ENCODE data around the gene ESF1. TPM values are rescaled to one million over a fixed set of nuclear protein-coding genes. Genes with fewer than 3 reads are reported as not detected.

The ESF1 gene
- total RNA-seq, 1 experiment from 2014 or later, result 28.7 TPM

DNA sequence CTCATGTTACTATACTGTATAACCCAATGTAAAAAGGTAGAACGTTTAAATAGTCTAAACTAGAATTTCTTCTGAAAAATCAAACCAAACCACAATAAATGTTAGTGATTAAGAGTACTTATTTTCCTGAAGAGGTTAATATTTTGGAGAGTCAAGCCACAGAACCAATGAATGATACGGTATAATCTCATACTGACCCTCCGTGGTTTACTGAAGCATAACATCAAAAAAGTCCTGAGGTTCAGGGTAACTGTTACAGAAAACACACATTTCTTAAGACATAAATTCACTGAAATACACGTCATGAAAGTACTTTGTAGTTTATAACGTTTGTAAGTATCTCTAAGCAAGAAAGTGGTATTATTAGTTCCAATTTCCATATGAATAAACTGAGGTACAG lies 28.9 kb downstream of the ESF1 start:
- no peak for DNase-seq (ENCODE audit: low spot score)
- Mint-ChIP-seq H3K9me3 (peaks cover 7% of the 10 kb centered on the region), H3K27ac (no peak overlapping the region), H3K4me3 (no peak overlapping the region), H3K27me3 (ENCODE audit: low read depth) (no peaks in the 10 kb centered on the region), H3K36me3 (peaks cover 32% of the 10 kb centered on the region), H3K4me1 (no peaks in the 10 kb centered on the region)
- ChIA-PET CTCF (no interaction called here), POLR2A (no interaction called here)
- TF ChIP-seq HMGA2 (CRISPR knock-in tag; IDR thresholded peaks at IDR 0.05), result no peak
- TF ChIP-seq, protein P1, sequence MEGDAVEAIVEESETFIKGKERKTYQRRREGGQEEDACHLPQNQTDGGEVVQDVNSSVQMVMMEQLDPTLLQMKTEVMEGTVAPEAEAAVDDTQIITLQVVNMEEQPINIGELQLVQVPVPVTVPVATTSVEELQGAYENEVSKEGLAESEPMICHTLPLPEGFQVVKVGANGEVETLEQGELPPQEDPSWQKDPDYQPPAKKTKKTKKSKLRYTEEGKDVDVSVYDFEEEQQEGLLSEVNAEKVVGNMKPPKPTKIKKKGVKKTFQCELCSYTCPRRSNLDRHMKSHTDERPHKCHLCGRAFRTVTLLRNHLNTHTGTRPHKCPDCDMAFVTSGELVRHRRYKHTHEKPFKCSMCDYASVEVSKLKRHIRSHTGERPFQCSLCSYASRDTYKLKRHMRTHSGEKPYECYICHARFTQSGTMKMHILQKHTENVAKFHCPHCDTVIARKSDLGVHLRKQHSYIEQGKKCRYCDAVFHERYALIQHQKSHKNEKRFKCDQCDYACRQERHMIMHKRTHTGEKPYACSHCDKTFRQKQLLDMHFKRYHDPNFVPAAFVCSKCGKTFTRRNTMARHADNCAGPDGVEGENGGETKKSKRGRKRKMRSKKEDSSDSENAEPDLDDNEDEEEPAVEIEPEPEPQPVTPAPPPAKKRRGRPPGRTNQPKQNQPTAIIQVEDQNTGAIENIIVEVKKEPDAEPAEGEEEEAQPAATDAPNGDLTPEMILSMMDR (IDR thresholded peaks at IDR 0.05), result no peak
- TF ChIP-seq, protein P2, sequence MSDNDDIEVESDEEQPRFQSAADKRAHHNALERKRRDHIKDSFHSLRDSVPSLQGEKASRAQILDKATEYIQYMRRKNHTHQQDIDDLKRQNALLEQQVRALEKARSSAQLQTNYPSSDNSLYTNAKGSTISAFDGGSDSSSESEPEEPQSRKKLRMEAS (CRISPR knock-in tag; IDR thresholded peaks at IDR 0.05), result no peak
- TF ChIP-seq ELF4 (CRISPR knock-in tag; IDR thresholded peaks at IDR 0.05; ENCODE audit: low read depth), result no peak
- no peak for TF ChIP-seq OVOL2 (CRISPR knock-in tag; IDR thresholded peaks at IDR 0.05; ENCODE audit: borderline replicate concordance)
- TF ChIP-seq, protein P3, sequence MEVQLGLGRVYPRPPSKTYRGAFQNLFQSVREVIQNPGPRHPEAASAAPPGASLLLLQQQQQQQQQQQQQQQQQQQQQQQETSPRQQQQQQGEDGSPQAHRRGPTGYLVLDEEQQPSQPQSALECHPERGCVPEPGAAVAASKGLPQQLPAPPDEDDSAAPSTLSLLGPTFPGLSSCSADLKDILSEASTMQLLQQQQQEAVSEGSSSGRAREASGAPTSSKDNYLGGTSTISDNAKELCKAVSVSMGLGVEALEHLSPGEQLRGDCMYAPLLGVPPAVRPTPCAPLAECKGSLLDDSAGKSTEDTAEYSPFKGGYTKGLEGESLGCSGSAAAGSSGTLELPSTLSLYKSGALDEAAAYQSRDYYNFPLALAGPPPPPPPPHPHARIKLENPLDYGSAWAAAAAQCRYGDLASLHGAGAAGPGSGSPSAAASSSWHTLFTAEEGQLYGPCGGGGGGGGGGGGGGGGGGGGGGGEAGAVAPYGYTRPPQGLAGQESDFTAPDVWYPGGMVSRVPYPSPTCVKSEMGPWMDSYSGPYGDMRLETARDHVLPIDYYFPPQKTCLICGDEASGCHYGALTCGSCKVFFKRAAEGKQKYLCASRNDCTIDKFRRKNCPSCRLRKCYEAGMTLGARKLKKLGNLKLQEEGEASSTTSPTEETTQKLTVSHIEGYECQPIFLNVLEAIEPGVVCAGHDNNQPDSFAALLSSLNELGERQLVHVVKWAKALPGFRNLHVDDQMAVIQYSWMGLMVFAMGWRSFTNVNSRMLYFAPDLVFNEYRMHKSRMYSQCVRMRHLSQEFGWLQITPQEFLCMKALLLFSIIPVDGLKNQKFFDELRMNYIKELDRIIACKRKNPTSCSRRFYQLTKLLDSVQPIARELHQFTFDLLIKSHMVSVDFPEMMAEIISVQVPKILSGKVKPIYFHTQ (CRISPR knock-in tag; IDR thresholded peaks at IDR 0.05), result no peak
- TF ChIP-seq MYBL2 (CRISPR knock-in tag; IDR thresholded peaks at IDR 0.05), result no peak
- TF ChIP-seq, protein P4, sequence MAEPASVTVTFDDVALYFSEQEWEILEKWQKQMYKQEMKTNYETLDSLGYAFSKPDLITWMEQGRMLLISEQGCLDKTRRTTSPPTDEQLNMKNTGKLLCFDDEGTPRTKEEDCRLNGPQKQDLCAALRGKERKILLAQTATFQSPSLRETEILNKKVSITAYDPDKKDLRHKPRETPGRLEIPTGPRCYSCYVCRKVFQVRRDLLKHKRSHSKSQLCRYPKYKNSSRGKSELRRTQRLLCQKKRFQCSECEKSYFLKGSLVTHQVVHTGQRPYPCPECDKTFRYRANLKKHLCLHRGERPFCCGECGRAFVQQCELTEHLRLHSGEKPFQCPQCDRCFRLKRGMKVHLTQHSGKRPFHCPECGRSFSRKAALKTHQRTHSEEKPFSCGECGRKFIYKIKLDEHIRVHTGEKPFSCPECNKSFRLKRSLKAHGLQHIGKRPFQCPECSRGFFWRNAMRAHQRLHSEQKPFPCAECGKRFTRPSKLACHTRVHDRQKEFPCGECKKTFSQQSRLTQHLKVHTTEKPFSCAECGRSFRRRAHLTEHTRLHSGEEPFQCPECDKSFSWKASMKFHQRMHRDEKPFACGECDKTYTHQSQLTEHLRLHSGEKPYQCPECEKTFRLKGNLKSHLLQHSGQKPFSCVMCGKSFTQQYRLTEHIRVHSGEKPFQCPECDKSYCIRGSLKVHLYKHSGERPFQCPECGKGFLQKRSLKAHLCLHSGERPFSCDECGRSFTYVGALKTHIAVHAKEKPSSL (CRISPR knock-in tag; conservative IDR thresholded peaks at IDR 0.05), result no peak
- TF ChIP-seq, protein P5, sequence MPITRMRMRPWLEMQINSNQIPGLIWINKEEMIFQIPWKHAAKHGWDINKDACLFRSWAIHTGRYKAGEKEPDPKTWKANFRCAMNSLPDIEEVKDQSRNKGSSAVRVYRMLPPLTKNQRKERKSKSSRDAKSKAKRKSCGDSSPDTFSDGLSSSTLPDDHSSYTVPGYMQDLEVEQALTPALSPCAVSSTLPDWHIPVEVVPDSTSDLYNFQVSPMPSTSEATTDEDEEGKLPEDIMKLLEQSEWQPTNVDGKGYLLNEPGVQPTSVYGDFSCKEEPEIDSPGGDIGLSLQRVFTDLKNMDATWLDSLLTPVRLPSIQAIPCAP (CRISPR knock-in tag; IDR thresholded peaks at IDR 0.05), result no peak
- no peak for ATAC-seq

DNA sequence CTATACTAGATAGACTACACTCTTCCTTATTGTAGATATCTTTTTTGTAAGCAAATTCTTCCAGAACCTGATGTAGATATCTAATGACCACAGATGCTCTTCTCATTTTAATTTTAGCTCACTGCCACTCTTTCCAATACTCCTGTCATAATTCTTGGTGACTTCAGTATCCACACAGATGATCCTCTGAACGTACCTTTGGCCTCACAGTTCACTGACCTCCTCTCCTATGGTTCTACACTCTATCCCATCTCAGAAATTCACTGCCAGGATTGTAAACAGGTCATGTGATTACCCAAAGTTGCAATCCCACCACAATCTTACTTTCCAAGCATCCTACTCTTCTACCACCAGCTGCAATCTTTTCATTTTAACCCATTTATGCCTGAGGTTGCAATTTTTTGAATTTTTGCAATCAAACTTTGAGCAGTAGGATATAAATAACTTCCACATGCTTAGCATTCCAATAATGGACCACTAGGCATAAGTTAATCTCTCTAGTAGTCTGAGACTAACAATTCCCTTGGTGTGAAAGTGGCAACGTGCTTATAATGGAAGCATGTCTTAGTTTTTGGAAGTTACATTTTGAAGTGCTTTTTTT lies 31.2 kb downstream of the ESF1 start:
- Mint-ChIP-seq H3K4me3 (no peak overlapping the region), H3K4me1 (no peaks in the 10 kb centered on the region), H3K9me3 (no peaks in the 10 kb centered on the region), H3K36me3 (peaks cover 22% of the 10 kb centered on the region), H3K27ac (no peak overlapping the region), H3K27me3 (ENCODE audit: low read depth) (no peaks in the 10 kb centered on the region)
- POLR2A ChIA-PET, result interaction anchor here (0.6 kb wide), 1 partner anchor 31 kb away, joined by 3 read pairs; the partner anchor contains the start of gene ESF1
- ATAC-seq, result no peak
- no peak for DNase-seq (ENCODE audit: low spot score)
- CTCF ChIA-PET, result no interaction called here
- TF ChIP-seq, protein P6, sequence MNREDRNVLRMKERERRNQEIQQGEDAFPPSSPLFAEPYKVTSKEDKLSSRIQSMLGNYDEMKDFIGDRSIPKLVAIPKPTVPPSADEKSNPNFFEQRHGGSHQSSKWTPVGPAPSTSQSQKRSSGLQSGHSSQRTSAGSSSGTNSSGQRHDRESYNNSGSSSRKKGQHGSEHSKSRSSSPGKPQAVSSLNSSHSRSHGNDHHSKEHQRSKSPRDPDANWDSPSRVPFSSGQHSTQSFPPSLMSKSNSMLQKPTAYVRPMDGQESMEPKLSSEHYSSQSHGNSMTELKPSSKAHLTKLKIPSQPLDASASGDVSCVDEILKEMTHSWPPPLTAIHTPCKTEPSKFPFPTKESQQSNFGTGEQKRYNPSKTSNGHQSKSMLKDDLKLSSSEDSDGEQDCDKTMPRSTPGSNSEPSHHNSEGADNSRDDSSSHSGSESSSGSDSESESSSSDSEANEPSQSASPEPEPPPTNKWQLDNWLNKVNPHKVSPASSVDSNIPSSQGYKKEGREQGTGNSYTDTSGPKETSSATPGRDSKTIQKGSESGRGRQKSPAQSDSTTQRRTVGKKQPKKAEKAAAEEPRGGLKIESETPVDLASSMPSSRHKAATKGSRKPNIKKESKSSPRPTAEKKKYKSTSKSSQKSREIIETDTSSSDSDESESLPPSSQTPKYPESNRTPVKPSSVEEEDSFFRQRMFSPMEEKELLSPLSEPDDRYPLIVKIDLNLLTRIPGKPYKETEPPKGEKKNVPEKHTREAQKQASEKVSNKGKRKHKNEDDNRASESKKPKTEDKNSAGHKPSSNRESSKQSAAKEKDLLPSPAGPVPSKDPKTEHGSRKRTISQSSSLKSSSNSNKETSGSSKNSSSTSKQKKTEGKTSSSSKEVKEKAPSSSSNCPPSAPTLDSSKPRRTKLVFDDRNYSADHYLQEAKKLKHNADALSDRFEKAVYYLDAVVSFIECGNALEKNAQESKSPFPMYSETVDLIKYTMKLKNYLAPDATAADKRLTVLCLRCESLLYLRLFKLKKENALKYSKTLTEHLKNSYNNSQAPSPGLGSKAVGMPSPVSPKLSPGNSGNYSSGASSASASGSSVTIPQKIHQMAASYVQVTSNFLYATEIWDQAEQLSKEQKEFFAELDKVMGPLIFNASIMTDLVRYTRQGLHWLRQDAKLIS (CRISPR knock-in tag; IDR thresholded peaks at IDR 0.05; ENCODE audit: borderline replicate concordance), result no peak
- no peak for TF ChIP-seq NFE2L1 (CRISPR knock-in tag; IDR thresholded peaks at IDR 0.05)
- TF ChIP-seq, protein P2 (CRISPR knock-in tag; IDR thresholded peaks at IDR 0.05), result no peak
- no peak for TF ChIP-seq ATF1 (CRISPR knock-in tag; IDR thresholded peaks at IDR 0.05)
- TF ChIP-seq, protein P7, sequence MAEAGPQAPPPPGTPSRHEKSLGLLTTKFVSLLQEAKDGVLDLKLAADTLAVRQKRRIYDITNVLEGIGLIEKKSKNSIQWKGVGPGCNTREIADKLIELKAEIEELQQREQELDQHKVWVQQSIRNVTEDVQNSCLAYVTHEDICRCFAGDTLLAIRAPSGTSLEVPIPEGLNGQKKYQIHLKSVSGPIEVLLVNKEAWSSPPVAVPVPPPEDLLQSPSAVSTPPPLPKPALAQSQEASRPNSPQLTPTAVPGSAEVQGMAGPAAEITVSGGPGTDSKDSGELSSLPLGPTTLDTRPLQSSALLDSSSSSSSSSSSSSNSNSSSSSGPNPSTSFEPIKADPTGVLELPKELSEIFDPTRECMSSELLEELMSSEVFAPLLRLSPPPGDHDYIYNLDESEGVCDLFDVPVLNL (CRISPR knock-in tag; IDR thresholded peaks at IDR 0.05; ENCODE audit: borderline replicate concordance, low read depth), result no peak
- TF ChIP-seq SMAD3 (CRISPR knock-in tag; IDR thresholded peaks at IDR 0.05; ENCODE audit: borderline replicate concordance), result no peak
- TF ChIP-seq, protein P8, sequence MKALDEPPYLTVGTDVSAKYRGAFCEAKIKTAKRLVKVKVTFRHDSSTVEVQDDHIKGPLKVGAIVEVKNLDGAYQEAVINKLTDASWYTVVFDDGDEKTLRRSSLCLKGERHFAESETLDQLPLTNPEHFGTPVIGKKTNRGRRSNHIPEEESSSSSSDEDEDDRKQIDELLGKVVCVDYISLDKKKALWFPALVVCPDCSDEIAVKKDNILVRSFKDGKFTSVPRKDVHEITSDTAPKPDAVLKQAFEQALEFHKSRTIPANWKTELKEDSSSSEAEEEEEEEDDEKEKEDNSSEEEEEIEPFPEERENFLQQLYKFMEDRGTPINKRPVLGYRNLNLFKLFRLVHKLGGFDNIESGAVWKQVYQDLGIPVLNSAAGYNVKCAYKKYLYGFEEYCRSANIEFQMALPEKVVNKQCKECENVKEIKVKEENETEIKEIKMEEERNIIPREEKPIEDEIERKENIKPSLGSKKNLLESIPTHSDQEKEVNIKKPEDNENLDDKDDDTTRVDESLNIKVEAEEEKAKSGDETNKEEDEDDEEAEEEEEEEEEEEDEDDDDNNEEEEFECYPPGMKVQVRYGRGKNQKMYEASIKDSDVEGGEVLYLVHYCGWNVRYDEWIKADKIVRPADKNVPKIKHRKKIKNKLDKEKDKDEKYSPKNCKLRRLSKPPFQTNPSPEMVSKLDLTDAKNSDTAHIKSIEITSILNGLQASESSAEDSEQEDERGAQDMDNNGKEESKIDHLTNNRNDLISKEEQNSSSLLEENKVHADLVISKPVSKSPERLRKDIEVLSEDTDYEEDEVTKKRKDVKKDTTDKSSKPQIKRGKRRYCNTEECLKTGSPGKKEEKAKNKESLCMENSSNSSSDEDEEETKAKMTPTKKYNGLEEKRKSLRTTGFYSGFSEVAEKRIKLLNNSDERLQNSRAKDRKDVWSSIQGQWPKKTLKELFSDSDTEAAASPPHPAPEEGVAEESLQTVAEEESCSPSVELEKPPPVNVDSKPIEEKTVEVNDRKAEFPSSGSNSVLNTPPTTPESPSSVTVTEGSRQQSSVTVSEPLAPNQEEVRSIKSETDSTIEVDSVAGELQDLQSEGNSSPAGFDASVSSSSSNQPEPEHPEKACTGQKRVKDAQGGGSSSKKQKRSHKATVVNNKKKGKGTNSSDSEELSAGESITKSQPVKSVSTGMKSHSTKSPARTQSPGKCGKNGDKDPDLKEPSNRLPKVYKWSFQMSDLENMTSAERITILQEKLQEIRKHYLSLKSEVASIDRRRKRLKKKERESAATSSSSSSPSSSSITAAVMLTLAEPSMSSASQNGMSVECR (CRISPR knock-in tag; IDR thresholded peaks at IDR 0.05; ENCODE audit: borderline replicate concordance), result no peak
- TF ChIP-seq SMAD4 (CRISPR knock-in tag; IDR thresholded peaks at IDR 0.05), result no peak
